OCI-LY3 (cell line): Measurements from ENCODE around the gene SERAC1.

Experiments
- CTCF ChIP-seq: fragments of 200-600, 300-600 bp; sonication (generic); IDR thresholded peaks from 2 replicates; pipeline ENCODE4 v1.5.1; 2014; ENCODE audit warnings: antibody characterized with exemption, low read length, low read depth
- EZH2phosphoT487 ChIP-seq: fragments of 200-600 bp; shearing (Covaris generic); IDR thresholded peaks from 2 replicates; pipeline ENCODE4 v1.6.1; 2018; ENCODE audit warnings: antibody characterized with exemption, mixed run types, low read depth

- TF ChIP-seq CTCF (peak; percentile 40), EZH2phosphoT487 (no peak)
Measured at GRCh38 chr6:158131926-158132325, 36.1 kb downstream of the SERAC1 start.
